ENCODE data around the gene RBM47.

RBM47 gene

GRCh38 chr4:40473578-40474388 lies 155.9 kb downstream of the RBM47 start:
- Histone ChIP-seq H3K9me3 (ENCODE audit: control insufficient read depth, low read depth, low read length) (no peaks in the 10 kb centered on the region), H3K27ac (ENCODE audit: low read length) (no peak overlapping the region), H3K36me3 (ENCODE audit: control insufficient read depth, low read depth, low read length) (no peaks in the 10 kb centered on the region), H3K27me3 (ENCODE audit: control insufficient read depth, insufficient read depth, low read length) (no peaks in the 10 kb centered on the region), H3K9ac (ENCODE audit: low read length) (no peak overlapping the region), H3K4me1 (ENCODE audit: control insufficient read depth, low read depth, low read length) (peaks cover 3% of the 10 kb centered on the region), H3K4me3 (ENCODE audit: low read length) (no peak overlapping the region)

DNA sequence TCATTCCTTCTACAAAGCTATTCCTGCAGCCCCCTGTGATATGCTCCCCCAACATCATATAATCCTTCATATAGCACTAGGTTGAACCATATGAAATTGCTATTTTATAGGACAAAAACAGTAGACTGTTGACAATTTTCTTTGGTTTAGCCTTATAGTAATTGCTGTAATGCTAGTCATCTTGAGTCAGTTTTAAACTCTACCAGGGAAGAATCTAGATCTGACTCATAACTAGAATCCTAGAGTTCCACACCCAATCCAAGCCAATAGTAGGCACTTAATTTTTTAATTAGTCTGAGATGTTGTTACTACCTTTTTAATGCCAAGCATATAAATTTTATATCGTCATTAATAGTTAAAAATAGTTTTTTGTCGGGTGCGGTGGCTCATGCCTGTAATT lies 157.7 kb downstream of the RBM47 start:
- peaks cover 3% of the 10 kb centered on the region for H3K4me1 ChIP-seq (ENCODE audit: control insufficient read depth, low read depth, low read length)
- no peaks in the 10 kb centered on the region for H3K36me3 ChIP-seq (ENCODE audit: control insufficient read depth, low read depth, low read length)
- H3K9ac ChIP-seq (ENCODE audit: low read length) = no peak overlapping the region
- H3K27ac ChIP-seq (ENCODE audit: low read length) = no peak overlapping the region
- H3K9me3 ChIP-seq (ENCODE audit: control insufficient read depth, low read depth, low read length) = no peaks in the 10 kb centered on the region
- H3K4me3 ChIP-seq (ENCODE audit: low read length) = no peak overlapping the region
- H3K27me3 ChIP-seq (ENCODE audit: control insufficient read depth, insufficient read depth, low read length) = no peaks in the 10 kb centered on the region

GRCh38 chr4:40466789-40467188 lies 162.9 kb downstream of the RBM47 start:
- Histone ChIP-seq H3K9me3 (ENCODE audit: control insufficient read depth, low read depth, low read length) (no peaks in the 10 kb centered on the region), H3K27me3 (ENCODE audit: control insufficient read depth, insufficient read depth, low read length) (no peaks in the 10 kb centered on the region), H3K36me3 (ENCODE audit: control insufficient read depth, low read depth, low read length) (peaks cover 10% of the 10 kb centered on the region), H3K9ac (ENCODE audit: low read length) (no peak overlapping the region), H3K4me1 (ENCODE audit: control insufficient read depth, low read depth, low read length) (peaks cover 10% of the 10 kb centered on the region), H3K4me3 (ENCODE audit: low read length) (no peak overlapping the region), H3K27ac (ENCODE audit: low read length) (no peak overlapping the region)

DNA sequence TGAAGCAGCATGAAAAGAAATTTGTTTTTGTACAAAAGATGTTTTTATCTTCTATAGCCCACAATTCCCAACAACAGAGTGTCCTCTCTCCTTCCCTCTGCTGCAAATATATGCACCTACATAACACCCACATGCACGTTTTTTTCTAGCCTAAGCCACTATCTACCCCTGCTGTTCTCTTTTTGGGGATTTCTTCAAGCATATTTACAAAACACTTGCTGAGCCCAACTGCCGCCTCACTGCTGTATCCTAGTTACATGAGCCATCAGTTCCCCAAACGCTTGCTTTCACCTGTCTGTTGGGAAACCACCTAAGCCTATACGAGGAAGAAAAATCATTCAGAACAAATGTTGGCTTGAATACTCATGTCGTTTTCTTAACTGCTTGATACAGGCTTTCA lies 167.3 kb downstream of the RBM47 start:
- no peaks in the 10 kb centered on the region for H3K27me3 ChIP-seq (ENCODE audit: control insufficient read depth, insufficient read depth, low read length)
- no peak overlapping the region for H3K9ac ChIP-seq (ENCODE audit: low read length)
- peaks cover 10% of the 10 kb centered on the region for H3K36me3 ChIP-seq (ENCODE audit: control insufficient read depth, low read depth, low read length)
- H3K27ac ChIP-seq (ENCODE audit: low read length) = no peak overlapping the region
- peaks cover 10% of the 10 kb centered on the region for H3K4me1 ChIP-seq (ENCODE audit: control insufficient read depth, low read depth, low read length)
- H3K4me3 ChIP-seq (ENCODE audit: low read length) = no peak overlapping the region
- no peaks in the 10 kb centered on the region for H3K9me3 ChIP-seq (ENCODE audit: control insufficient read depth, low read depth, low read length)

DNA sequence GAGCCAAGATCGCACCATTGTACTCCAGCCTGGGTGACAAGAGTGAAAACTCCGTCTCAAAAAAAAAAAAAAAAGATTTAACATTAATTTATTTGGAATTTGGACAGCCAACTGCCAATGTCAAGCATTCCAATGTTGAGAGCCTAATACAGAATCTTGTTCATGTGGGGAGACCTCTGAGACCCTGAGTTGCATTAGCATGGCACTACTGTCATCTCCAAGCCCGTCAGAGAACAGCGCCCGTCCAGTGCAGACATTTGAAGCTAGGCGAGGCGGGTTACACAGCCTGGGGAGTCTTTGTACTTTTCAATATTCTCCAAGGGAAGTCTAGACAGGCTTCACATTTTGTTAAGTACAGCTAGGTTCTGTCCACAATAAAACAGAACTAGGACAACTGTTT lies 167.8 kb downstream of the RBM47 start:
- H3K27me3 ChIP-seq (ENCODE audit: control insufficient read depth, insufficient read depth, low read length) = no peaks in the 10 kb centered on the region
- no peaks in the 10 kb centered on the region for H3K9me3 ChIP-seq (ENCODE audit: control insufficient read depth, low read depth, low read length)
- no peak overlapping the region for H3K27ac ChIP-seq (ENCODE audit: low read length)
- peaks cover 10% of the 10 kb centered on the region for H3K4me1 ChIP-seq (ENCODE audit: control insufficient read depth, low read depth, low read length)
- H3K4me3 ChIP-seq (ENCODE audit: low read length) = no peak overlapping the region
- H3K36me3 ChIP-seq (ENCODE audit: control insufficient read depth, low read depth, low read length) = peaks cover 10% of the 10 kb centered on the region
- no peak overlapping the region for H3K9ac ChIP-seq (ENCODE audit: low read length)

GRCh38 chr4:40461062-40461461 lies 168.6 kb downstream of the RBM47 start:
- peaks cover 10% of the 10 kb centered on the region for H3K4me1 ChIP-seq (ENCODE audit: control insufficient read depth, low read depth, low read length)
- no peaks in the 10 kb centered on the region for H3K27me3 ChIP-seq (ENCODE audit: control insufficient read depth, insufficient read depth, low read length)
- H3K27ac ChIP-seq (ENCODE audit: low read length) = no peak overlapping the region
- H3K36me3 ChIP-seq (ENCODE audit: control insufficient read depth, low read depth, low read length) = peaks cover 4% of the 10 kb centered on the region
- H3K4me3 ChIP-seq (ENCODE audit: low read length) = no peak overlapping the region
- no peak overlapping the region for H3K9ac ChIP-seq (ENCODE audit: low read length)
- H3K9me3 ChIP-seq (ENCODE audit: control insufficient read depth, low read depth, low read length) = no peaks in the 10 kb centered on the region

GRCh38 chr4:40458683-40459082 lies 171.0 kb downstream of the RBM47 start:
- Histone ChIP-seq H3K9me3 (ENCODE audit: control insufficient read depth, low read depth, low read length) (no peaks in the 10 kb centered on the region), H3K36me3 (ENCODE audit: control insufficient read depth, low read depth, low read length) (no peaks in the 10 kb centered on the region), H3K4me1 (ENCODE audit: control insufficient read depth, low read depth, low read length) (peaks cover 10% of the 10 kb centered on the region), H3K27me3 (ENCODE audit: control insufficient read depth, insufficient read depth, low read length) (no peaks in the 10 kb centered on the region), H3K27ac (ENCODE audit: low read length) (no peak overlapping the region), H3K9ac (ENCODE audit: low read length) (no peak overlapping the region), H3K4me3 (ENCODE audit: low read length) (no peak overlapping the region)

DNA sequence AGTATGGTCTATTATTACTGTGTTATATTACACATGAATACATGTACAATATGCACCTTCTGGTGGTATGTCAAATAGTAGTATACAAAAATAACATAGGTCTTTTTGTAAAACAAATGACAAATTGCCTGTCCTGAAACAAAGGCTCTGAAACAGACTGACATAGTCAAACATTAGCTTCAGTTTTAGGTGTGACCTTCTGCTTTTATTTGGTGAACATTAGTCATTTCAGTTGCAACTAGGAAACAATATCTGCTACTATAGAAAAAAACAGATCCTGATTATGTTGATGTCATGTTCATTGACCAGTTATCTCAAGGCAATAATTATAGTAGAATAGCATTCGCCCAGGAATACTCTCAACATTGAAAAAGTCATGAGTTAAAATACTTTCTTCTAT lies 171.6 kb downstream of the RBM47 start:
- H3K4me1 ChIP-seq (ENCODE audit: control insufficient read depth, low read depth, low read length) = peaks cover 6% of the 10 kb centered on the region
- H3K9ac ChIP-seq (ENCODE audit: low read length) = no peak overlapping the region
- H3K27ac ChIP-seq (ENCODE audit: low read length) = no peak overlapping the region
- H3K36me3 ChIP-seq (ENCODE audit: control insufficient read depth, low read depth, low read length) = no peaks in the 10 kb centered on the region
- H3K4me3 ChIP-seq (ENCODE audit: low read length) = no peak overlapping the region
- H3K9me3 ChIP-seq (ENCODE audit: control insufficient read depth, low read depth, low read length) = no peaks in the 10 kb centered on the region
- no peaks in the 10 kb centered on the region for H3K27me3 ChIP-seq (ENCODE audit: control insufficient read depth, insufficient read depth, low read length)

DNA sequence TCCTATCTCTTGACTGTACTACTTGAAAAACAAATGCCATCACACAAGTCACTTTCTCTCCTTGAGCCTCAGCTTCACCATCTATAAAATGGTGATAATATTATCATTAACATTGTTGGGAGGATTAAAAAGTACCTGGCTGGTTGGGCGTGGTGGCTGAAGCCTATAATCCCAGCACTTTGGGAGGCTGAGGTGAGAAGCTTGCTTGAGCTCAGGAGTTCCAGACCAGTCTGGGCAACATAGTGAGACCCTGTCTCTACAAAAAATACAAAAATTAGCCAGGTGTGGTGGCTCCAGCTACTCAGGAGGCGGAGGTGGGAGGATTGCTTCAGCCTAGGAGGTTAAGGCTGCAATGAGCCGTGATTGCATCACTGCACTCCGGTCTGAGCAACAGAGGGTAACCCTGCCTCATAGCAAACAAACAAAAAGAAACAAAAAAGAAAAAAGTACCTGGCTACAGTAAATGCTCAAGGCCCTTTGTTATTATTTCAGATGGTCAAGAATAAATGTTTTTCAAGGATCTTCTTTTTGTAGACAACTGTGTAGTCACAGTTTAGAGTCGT lies 174.2 kb downstream of the RBM47 start:
- Histone ChIP-seq H3K27ac (ENCODE audit: low read length) (no peak overlapping the region), H3K4me3 (ENCODE audit: low read length) (no peak overlapping the region), H3K9ac (ENCODE audit: low read length) (no peak overlapping the region), H3K4me1 (ENCODE audit: control insufficient read depth, low read depth, low read length) (peaks cover 7% of the 10 kb centered on the region), H3K36me3 (ENCODE audit: control insufficient read depth, low read depth, low read length) (no peaks in the 10 kb centered on the region), H3K9me3 (ENCODE audit: control insufficient read depth, low read depth, low read length) (no peaks in the 10 kb centered on the region), H3K27me3 (ENCODE audit: control insufficient read depth, insufficient read depth, low read length) (no peaks in the 10 kb centered on the region)

DNA sequence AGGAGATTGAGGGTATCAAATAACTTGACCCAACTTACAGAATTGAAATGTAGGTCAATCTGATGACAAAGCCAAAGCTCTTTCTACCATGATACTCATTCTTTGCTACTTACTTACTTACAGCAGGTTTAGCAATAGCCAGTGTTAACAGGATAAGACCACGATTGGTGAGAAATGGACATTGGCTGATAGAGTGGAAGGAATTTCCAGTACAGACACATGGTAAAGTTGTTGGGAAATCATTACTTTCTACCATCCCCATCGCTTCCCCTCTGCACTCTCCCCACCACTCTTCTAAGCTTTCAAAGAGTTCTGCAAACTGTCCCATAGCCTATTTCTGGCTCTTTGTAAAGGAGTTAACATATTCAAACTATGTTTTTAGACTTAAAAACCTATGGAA lies 174.8 kb downstream of the RBM47 start:
- no peaks in the 10 kb centered on the region for H3K9me3 ChIP-seq (ENCODE audit: control insufficient read depth, low read depth, low read length)
- peaks cover 3% of the 10 kb centered on the region for H3K36me3 ChIP-seq (ENCODE audit: control insufficient read depth, low read depth, low read length)
- peaks cover 7% of the 10 kb centered on the region for H3K4me1 ChIP-seq (ENCODE audit: control insufficient read depth, low read depth, low read length)
- no peaks in the 10 kb centered on the region for H3K27me3 ChIP-seq (ENCODE audit: control insufficient read depth, insufficient read depth, low read length)
- H3K4me3 ChIP-seq (ENCODE audit: low read length) = no peak overlapping the region
- no peak overlapping the region for H3K9ac ChIP-seq (ENCODE audit: low read length)
- H3K27ac ChIP-seq (ENCODE audit: low read length) = no peak overlapping the region

DNA sequence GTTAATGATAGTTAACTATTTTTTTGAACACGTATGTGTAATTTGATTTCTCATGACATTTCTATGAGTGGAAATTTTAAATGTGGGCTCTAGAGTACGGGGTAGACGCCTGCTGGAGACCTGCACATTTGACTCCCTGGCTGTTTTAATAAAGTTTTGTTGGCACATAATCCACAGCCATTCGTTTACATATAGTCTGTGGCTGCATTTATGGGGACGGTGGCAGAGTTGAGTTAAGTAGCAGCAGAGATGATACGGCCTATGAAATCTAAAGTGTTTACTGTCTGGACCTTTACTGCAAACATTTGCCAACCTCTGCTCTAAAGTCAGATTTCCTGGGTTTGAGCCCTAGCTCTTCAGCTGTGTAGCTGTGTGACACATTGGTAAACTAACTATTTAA lies 175.8 kb downstream of the RBM47 start:
- peaks cover 7% of the 10 kb centered on the region for H3K4me1 ChIP-seq (ENCODE audit: control insufficient read depth, low read depth, low read length)

GRCh38 chr4:40448875-40449274 lies 180.8 kb downstream of the RBM47 start:
- Histone ChIP-seq H3K27ac (ENCODE audit: low read length) (no peak overlapping the region), H3K27me3 (ENCODE audit: control insufficient read depth, insufficient read depth, low read length) (no peaks in the 10 kb centered on the region), H3K9me3 (ENCODE audit: control insufficient read depth, low read depth, low read length) (no peaks in the 10 kb centered on the region), H3K4me1 (ENCODE audit: control insufficient read depth, low read depth, low read length) (peaks cover 7% of the 10 kb centered on the region), H3K4me3 (ENCODE audit: low read length) (no peak overlapping the region), H3K36me3 (ENCODE audit: control insufficient read depth, low read depth, low read length) (peaks cover 5% of the 10 kb centered on the region), H3K9ac (ENCODE audit: low read length) (no peak overlapping the region)

More for the DNA sequence above, 175.8 kb downstream of the RBM47 start:
- Histone ChIP-seq H3K36me3 (ENCODE audit: control insufficient read depth, low read depth, low read length) (peaks cover 5% of the 10 kb centered on the region), H3K9me3 (ENCODE audit: control insufficient read depth, low read depth, low read length) (no peaks in the 10 kb centered on the region), H3K27me3 (ENCODE audit: control insufficient read depth, insufficient read depth, low read length) (no peaks in the 10 kb centered on the region), H3K4me3 (ENCODE audit: low read length) (no peak overlapping the region), H3K9ac (ENCODE audit: low read length) (no peak overlapping the region), H3K27ac (ENCODE audit: low read length) (no peak overlapping the region)
